Stimulated activated memory B cell treated with anti-CD40 and anti-IgM and Interleukin-4, amounts not matched to agents 10 μg/mL and 1 μg/mL and 100 μg/mL, for 72 hours (primary cell): ENCODE data around the gene ASNSD1.

ENCODE experiments used
- ATAC-seq: fragments of 150-1000 bp; cut with Tn5 transposase; 2 replicates; pipeline ENCODE4 v1.10.0; 2021
- H3K27ac Mint-ChIP-seq: one replicate; pipeline ENCODE4 v1.8.0; 2022; ENCODE audit warnings: mild to moderate bottlenecking, mixed read lengths
- H3K27me3 Mint-ChIP-seq: one replicate; pipeline ENCODE4 v1.8.0; 2022; ENCODE audit warnings: mixed read lengths
- H3K36me3 Mint-ChIP-seq: one replicate; pipeline ENCODE4 v1.8.0; 2022; ENCODE audit warnings: mixed read lengths
- H3K4me1 Mint-ChIP-seq: one replicate; pipeline ENCODE4 v1.8.0; 2022; ENCODE audit warnings: mixed read lengths
- H3K4me3 Mint-ChIP-seq: one replicate; pipeline ENCODE4 v1.8.0; 2022; ENCODE audit warnings: mild to moderate bottlenecking, moderate library complexity, mixed read lengths
- H3K9me3 Mint-ChIP-seq: one replicate; pipeline ENCODE4 v1.8.0; 2022; ENCODE audit warnings: mixed read lengths

The ASNSD1 gene

DNA sequence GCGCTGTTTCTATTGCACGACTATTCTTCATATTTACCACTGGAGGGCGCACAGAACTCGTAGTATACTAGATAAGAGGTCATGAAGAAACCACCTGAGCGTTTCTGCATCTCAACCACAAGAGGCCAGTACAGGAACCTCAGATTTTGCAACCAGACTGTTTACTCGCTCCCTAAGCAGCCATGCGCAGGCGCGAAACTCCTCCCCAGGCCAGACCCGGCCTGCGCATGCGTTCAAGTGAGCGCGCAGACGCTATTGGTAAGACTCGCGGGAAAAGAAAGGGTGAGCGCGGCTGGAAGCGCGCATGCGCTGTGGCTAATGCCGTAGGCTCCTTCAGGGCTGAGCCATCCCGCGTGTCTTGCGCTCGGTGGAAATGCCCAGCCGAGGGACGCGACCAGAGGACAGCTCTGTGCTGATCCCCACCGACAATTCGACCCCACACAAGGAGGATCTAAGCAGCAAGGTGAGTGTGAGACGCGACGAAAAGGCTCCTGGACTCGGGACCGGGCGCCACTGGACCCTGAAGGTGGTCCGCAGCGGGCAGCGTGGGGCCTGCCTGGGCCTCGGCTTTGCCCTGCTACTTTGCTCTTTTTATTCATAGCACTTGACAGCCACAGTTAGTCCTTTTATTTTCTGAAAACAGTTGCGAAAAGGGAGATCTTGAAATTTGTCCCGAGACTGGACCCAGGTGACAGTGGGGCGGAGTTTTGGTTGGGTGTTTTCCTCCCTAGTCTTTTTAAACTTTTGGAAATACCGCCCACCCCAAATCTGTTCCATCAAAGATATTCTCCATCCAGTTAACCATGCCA is at the start of gene ASNSD1:
TSS of gene ASNSD1 (plus strand) at position 312 of the 809 bp plus-strand sequence. CDS start 4,674 bp downstream, outside the sequence.
- Mint-ChIP-seq H3K4me3 (no peak within 1 kb of the TSS), H3K9me3 (no peaks in the 10 kb centered on the region), H3K4me1 (peaks cover 29% of the 10 kb centered on the region), H3K27ac (no peak within 1 kb of the TSS), H3K36me3 (no peaks in the 10 kb centered on the region), H3K27me3 (no peaks in the 10 kb centered on the region)
- peak; percentile 98 for ATAC-seq

- no peak for ATAC-seq
- Mint-ChIP-seq H3K27me3 (peaks cover 15% of the 10 kb centered on the region), H3K4me3 (no peak overlapping the region), H3K36me3 (no peaks in the 10 kb centered on the region), H3K9me3 (no peaks in the 10 kb centered on the region), H3K27ac (no peak overlapping the region), H3K4me1 (peaks cover 5% of the 10 kb centered on the region)
These were observed 48.1 kb upstream of the ASNSD1 start for GRCh38 chr2:189613077-189613636.

- Mint-ChIP-seq H3K27ac (no peak overlapping the region), H3K4me3 (no peak overlapping the region), H3K9me3 (no peaks in the 10 kb centered on the region), H3K27me3 (peaks cover 15% of the 10 kb centered on the region), H3K4me1 (peaks cover 5% of the 10 kb centered on the region), H3K36me3 (no peaks in the 10 kb centered on the region)
- no peak for ATAC-seq
These were observed 47.4 kb upstream of the ASNSD1 start for GRCh38 chr2:189613650-189614420.

- no peak overlapping the region for H3K4me3 Mint-ChIP-seq
- no peak for ATAC-seq
- no peaks in the 10 kb centered on the region for H3K9me3 Mint-ChIP-seq
- no peak overlapping the region for H3K27ac Mint-ChIP-seq
- peaks cover 5% of the 10 kb centered on the region for H3K4me1 Mint-ChIP-seq
- no peaks in the 10 kb centered on the region for H3K36me3 Mint-ChIP-seq
- H3K27me3 Mint-ChIP-seq, result peaks cover 15% of the 10 kb centered on the region
These were observed 46.7 kb upstream of the ASNSD1 start for GRCh38 chr2:189614585-189614984.

GRCh38 chr2:189618197-189618596 is 43.1 kb upstream of the ASNSD1 start:
- H3K4me3 Mint-ChIP-seq, result no peak overlapping the region
- ATAC-seq, result no peak

DNA sequence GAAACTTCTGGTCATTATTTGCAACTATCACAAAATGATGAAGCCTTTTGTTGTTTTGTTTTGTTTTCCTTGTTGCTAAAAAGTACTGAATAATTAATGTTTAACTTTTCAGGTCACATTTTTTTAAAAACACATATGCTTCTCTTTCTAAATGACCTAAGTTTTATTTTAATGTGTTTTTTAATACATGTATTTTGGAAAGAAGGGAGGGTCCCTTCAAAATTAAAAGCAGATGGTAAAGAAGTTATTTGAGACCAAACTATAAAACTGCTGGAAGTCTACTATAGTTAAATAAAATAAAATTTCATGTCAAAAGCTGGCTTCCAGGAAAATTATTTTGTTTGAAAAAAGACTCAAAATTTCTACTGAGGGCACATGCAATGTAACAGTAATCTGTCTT is 39.5 kb upstream of the ASNSD1 start:
- Mint-ChIP-seq H3K9me3 (no peaks in the 10 kb centered on the region), H3K4me3 (no peak overlapping the region), H3K36me3 (no peaks in the 10 kb centered on the region), H3K27ac (no peak overlapping the region), H3K4me1 (no peaks in the 10 kb centered on the region), H3K27me3 (peaks cover 19% of the 10 kb centered on the region)
- no peak for ATAC-seq

More at GRCh38 chr2:189618197-189618596, 43.1 kb upstream of the ASNSD1 start:
- Mint-ChIP-seq H3K4me1 (peaks cover 3% of the 10 kb centered on the region), H3K27me3 (peaks cover 15% of the 10 kb centered on the region), H3K36me3 (no peaks in the 10 kb centered on the region), H3K27ac (no peak overlapping the region), H3K9me3 (no peaks in the 10 kb centered on the region)

DNA sequence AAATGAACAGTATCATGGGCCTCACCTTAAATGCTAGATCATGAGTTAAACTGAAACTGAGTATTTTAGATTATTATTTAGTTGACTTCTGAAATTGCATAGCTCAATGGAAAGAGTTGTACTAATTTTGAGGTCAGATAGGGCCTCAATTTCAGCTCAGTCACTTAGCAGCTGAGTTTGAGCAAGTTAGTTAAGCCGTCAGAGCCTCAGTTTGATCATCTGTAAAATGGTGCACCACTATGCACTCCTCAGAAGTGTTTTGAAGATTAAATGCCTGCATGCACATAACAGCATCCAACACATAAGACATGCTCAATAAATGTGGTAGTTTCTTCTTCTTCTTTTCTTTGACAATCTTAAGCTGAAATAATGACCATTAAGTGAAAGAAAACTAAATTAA is 38.2 kb upstream of the ASNSD1 start:
- Mint-ChIP-seq H3K9me3 (no peaks in the 10 kb centered on the region), H3K36me3 (no peaks in the 10 kb centered on the region), H3K4me1 (no peaks in the 10 kb centered on the region), H3K4me3 (no peak overlapping the region), H3K27me3 (peaks cover 19% of the 10 kb centered on the region), H3K27ac (no peak overlapping the region)
- ATAC-seq, result no peak

DNA sequence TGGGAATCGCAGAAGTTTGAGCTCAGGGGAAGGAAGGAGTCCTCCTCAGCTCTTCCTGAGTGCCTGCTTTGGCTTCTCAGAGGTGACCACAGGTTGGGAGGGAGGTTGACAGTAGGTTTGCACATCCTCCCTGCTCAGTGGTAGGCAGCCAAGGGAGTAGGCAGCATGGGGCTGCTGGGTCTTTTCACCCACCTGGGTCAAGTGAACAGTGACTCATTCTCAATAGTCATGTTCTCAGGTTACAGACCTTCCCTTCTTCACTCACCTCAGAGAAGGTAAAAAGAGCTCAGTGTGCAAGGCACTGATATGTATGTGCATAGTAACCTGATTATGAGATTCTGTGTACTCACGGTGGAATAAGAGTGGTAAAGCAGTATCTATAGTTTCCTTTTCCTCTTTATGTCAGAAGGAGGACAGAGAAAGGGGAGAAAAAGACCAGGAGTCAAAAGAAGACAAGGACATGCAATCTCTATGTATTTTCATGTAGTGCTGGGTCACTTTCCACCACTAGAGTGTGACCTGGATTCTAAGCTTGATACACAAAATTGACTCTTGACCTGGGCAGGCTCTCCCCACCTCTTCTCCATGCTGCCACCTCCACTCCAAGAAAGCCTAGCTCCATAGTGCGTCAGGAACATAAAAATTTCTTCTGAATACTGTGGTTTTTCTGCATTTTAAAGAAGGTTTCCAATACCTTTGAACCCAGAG is 36.5 kb upstream of the ASNSD1 start:
- H3K27ac Mint-ChIP-seq, result no peak overlapping the region
- H3K36me3 Mint-ChIP-seq, result no peaks in the 10 kb centered on the region
- H3K4me3 Mint-ChIP-seq, result no peak overlapping the region
- ATAC-seq, result peak; percentile 27
- H3K9me3 Mint-ChIP-seq, result no peaks in the 10 kb centered on the region
- no peaks in the 10 kb centered on the region for H3K4me1 Mint-ChIP-seq
- H3K27me3 Mint-ChIP-seq, result peaks cover 19% of the 10 kb centered on the region

GRCh38 chr2:189625636-189626035 is 35.6 kb upstream of the ASNSD1 start:
- H3K27ac Mint-ChIP-seq, result no peak overlapping the region
- ATAC-seq, result no peak
- peaks cover 19% of the 10 kb centered on the region for H3K27me3 Mint-ChIP-seq
- H3K4me1 Mint-ChIP-seq, result no peaks in the 10 kb centered on the region
- H3K4me3 Mint-ChIP-seq, result no peak overlapping the region
- no peaks in the 10 kb centered on the region for H3K36me3 Mint-ChIP-seq
- no peaks in the 10 kb centered on the region for H3K9me3 Mint-ChIP-seq

DNA sequence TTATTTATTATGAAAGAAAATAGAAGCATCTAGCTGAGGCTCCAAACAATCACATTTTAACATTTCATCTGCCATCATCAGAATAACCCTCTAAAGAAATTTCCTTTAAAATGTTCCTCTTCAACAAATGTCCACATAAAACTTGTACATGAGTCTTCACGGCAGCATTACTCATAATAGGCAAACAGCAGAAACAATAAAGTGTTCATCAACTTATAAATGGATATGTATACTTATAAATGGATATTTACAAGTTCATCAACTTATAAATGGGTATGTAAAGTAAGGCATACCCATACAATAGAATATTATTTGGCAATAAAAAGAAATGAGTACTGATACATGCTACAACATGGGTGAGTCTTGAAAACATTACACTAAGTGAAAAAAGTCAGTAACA is 33.5 kb upstream of the ASNSD1 start:
- Mint-ChIP-seq H3K36me3 (no peaks in the 10 kb centered on the region), H3K9me3 (no peaks in the 10 kb centered on the region), H3K4me3 (no peak overlapping the region), H3K27me3 (peaks cover 19% of the 10 kb centered on the region), H3K4me1 (no peaks in the 10 kb centered on the region), H3K27ac (no peak overlapping the region)
- ATAC-seq, result no peak

- no peaks in the 10 kb centered on the region for H3K9me3 Mint-ChIP-seq
- H3K36me3 Mint-ChIP-seq, result no peaks in the 10 kb centered on the region
- peaks cover 19% of the 10 kb centered on the region for H3K27me3 Mint-ChIP-seq
- no peak overlapping the region for H3K27ac Mint-ChIP-seq
- H3K4me3 Mint-ChIP-seq, result no peak overlapping the region
- no peak for ATAC-seq
- H3K4me1 Mint-ChIP-seq, result no peaks in the 10 kb centered on the region
These were observed 32.3 kb upstream of the ASNSD1 start for GRCh38 chr2:189628817-189629530.

DNA sequence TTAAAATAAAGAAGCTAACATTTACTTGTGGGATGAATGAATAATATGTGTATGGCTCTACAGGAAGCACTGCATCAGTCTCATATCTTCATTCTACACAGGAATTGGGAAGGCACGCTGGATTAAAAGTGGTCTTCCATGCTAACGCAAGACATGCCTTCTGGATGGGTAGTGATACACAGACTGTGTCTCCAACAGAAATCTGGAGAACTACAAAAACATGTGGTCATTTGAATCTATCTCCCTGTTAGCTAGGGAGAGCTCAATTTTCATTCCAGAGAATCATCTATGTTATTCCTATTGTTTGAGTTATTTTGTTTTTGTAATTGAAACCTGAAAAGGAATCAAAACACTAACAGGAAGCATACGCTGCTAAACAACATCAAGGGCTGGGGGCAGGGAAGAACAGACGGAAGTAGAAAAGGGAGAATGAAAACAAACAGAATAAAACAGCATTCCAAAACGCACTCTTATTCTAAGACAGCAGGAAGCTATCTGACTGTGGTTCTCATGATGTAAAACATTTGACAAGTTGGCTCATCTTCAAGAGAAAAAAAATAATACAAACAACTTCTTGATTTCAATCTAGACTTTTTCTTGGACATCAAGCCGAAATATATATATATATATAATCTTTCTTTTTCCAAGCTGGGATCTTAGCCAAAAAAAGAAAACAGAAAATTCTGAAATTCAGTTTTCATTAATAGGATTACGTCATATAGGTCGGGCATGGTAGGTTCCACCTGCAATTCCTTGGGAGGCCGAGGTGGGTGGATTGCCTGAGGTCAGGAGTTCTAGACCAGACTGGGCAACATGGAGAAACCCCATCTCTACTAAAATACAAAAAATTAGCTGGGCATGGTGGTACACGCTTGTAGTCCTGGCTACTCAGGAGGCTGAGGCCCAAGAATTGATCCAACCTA is 31.5 kb upstream of the ASNSD1 start:
- H3K4me1 Mint-ChIP-seq, result no peaks in the 10 kb centered on the region
- H3K27ac Mint-ChIP-seq, result no peak overlapping the region
- peaks cover 11% of the 10 kb centered on the region for H3K27me3 Mint-ChIP-seq
- H3K4me3 Mint-ChIP-seq, result no peak overlapping the region
- no peaks in the 10 kb centered on the region for H3K36me3 Mint-ChIP-seq
- H3K9me3 Mint-ChIP-seq, result no peaks in the 10 kb centered on the region
- ATAC-seq, result no peak

DNA sequence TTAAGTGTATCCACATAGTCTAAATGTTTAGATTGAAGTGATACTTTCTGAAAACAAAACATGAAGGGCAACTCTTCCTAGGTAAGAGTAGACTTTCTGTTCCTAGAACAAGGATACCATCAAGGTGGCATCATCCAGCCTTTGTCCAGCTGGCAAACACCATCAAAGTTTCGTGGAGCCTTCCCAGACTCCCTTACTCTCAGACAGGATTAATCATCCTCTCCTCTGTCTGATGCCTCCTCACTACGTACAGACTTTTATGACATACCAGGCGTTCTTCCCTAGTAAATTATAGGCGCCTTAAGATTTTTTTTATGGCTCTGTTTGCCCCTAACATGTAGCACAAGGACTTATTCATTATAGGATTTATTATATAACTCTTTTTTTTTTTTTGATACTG is 29.4 kb upstream of the ASNSD1 start:
- no peaks in the 10 kb centered on the region for H3K4me1 Mint-ChIP-seq
- no peaks in the 10 kb centered on the region for H3K36me3 Mint-ChIP-seq
- no peaks in the 10 kb centered on the region for H3K9me3 Mint-ChIP-seq
- H3K27me3 Mint-ChIP-seq, result no peaks in the 10 kb centered on the region
- H3K4me3 Mint-ChIP-seq, result no peak overlapping the region
- ATAC-seq, result no peak
- no peak overlapping the region for H3K27ac Mint-ChIP-seq

- H3K4me3 Mint-ChIP-seq, result no peak overlapping the region
- H3K27ac Mint-ChIP-seq, result no peak overlapping the region
- H3K27me3 Mint-ChIP-seq, result no peaks in the 10 kb centered on the region
- H3K36me3 Mint-ChIP-seq, result no peaks in the 10 kb centered on the region
- ATAC-seq, result no peak
- H3K9me3 Mint-ChIP-seq, result no peaks in the 10 kb centered on the region
- H3K4me1 Mint-ChIP-seq, result no peaks in the 10 kb centered on the region
These were observed 27.9 kb upstream of the ASNSD1 start for GRCh38 chr2:189633392-189633811.
